A673 (cell line): ENCODE data around the gene CD3E. TPM values are rescaled to one million over a fixed set of nuclear protein-coding genes. Genes with fewer than 3 reads are reported as not detected.

Experiments
- BruUV-seq: library from RNA; stranded (reverse); fragments of 400-500 nt; replicated peaks from 2 replicates; lab custom pipeline; 2021; lab: Mats Ljungman, UMichigan
- CTCF ChIA-PET: fragments of 300-600 bp; sonication (Branson Sonifier 250); formaldehyde crosslinking; loops from one replicate; lab custom pipeline; 2022; ENCODE audit warnings: antibody characterized with exemption; lab: Charles Lee
- POLR2A ChIA-PET: fragments of 300-600 bp; sonication (Branson Sonifier 250); formaldehyde crosslinking; loops from one replicate; lab custom pipeline; 2022; ENCODE audit warnings: antibody characterized with exemption; ENCODE audit not compliant: low non-redundant PET; lab: Charles Lee
- DNase-seq: peaks from one replicate; pipeline ENCODE4 v3.0.0-alpha.2; 2015; ENCODE audit warnings: low spot score
- H3K27ac ChIP-seq: fragments of 200-600 bp; sonication (generic); 2 replicates; pipeline ENCODE4 v1.5.1; 2016; ENCODE audit warnings: mixed run types, low read depth, mild to moderate bottlenecking, mixed read lengths, antibody characterized with exemption, low read length; ENCODE audit not compliant: poor library complexity, severe bottlenecking
- H3K27me3 ChIP-seq: fragments of 200-600 bp; sonication (generic); replicated peaks from 2 replicates; pipeline ENCODE4 v1.6.1; 2017; ENCODE audit warnings: mixed run types, low read depth, mild to moderate bottlenecking, mixed read lengths, antibody characterized with exemption, low read length; ENCODE audit not compliant: insufficient read depth, poor library complexity
- H3K36me3 ChIP-seq: fragments of 200-600 bp; sonication (generic); 2 replicates; pipeline ENCODE4 v1.6.1; 2016; ENCODE audit warnings: mixed run types, mild to moderate bottlenecking, mixed read lengths, antibody characterized with exemption, low read length; ENCODE audit not compliant: insufficient read depth, poor library complexity, severe bottlenecking
- H3K4me1 ChIP-seq: fragments of 200-600 bp; sonication (generic); 2 replicates; pipeline ENCODE4 v1.6.1; 2017; ENCODE audit warnings: mixed run types, mild to moderate bottlenecking, mixed read lengths, antibody characterized with exemption, low read length; ENCODE audit not compliant: insufficient read depth, poor library complexity, severe bottlenecking
- H3K4me3 ChIP-seq: fragments of 200-600 bp; sonication (generic); 2 replicates; pipeline ENCODE4 v1.5.1; 2016; ENCODE audit warnings: low read depth, mixed run types, mild to moderate bottlenecking, mixed read lengths, low read length; ENCODE audit not compliant: poor library complexity, severe bottlenecking
- H3K9me3 ChIP-seq: fragments of 200-600 bp; sonication (generic); 2 replicates; pipeline ENCODE4 v1.6.1; 2016; ENCODE audit warnings: mixed run types, low read depth, mild to moderate bottlenecking, mixed read lengths, antibody characterized with exemption, low read length; ENCODE audit not compliant: poor library complexity, severe bottlenecking
- CTCF ChIP-seq: fragments of 300-800, 200-600 bp; sonication (generic); conservative IDR thresholded peaks from 2 replicates; pipeline ENCODE4 v1.5.1; 2017; ENCODE audit warnings: low read depth, mild to moderate bottlenecking, antibody characterized with exemption, low read length, moderate library complexity, mixed read lengths
- EZH2 ChIP-seq: fragments of 200-600 bp; sonication (generic); IDR thresholded peaks from 2 replicates; pipeline ENCODE4 v1.6.1; 2017; ENCODE audit warnings: borderline replicate concordance, low read depth, mild to moderate bottlenecking, mixed read lengths, antibody characterized with exemption, low read length; ENCODE audit not compliant: poor library complexity, severe bottlenecking
- intact Hi-C: fragments of 100-400 bp; cut with micrococcal nuclease; formaldehyde crosslinking; loops from one replicate; pipeline ENCODE4 v1.10.0; 2022; ENCODE audit not compliant: unreplicated experiment
- total RNA-seq: library from RNA; stranded (reverse); gene quantifications from 2 replicates; pipeline ENCODE4 v1.2.3, GENCODE V29; 2021

CD3E gene
- total RNA-seq, 1 experiment from 2014 or later, result not detected

- ChIA-PET POLR2A (no interaction called here), CTCF (no interaction called here)
- no TSS peak for BruUV-seq
- H3K9me3 ChIP-seq, result no peaks in the 10 kb centered on the region
- intact Hi-C loops, result no loop called here
- TF ChIP-seq EZH2, result no peak
- TF ChIP-seq CTCF, result no peak
- H3K27me3 ChIP-seq, result peaks cover 46% of the 10 kb centered on the region
- DNase-seq, result peak; percentile 37
- no peak overlapping the region for H3K4me3 ChIP-seq
- no peak overlapping the region for H3K27ac ChIP-seq
- no peaks in the 10 kb centered on the region for H3K4me1 ChIP-seq
- no peaks in the 10 kb centered on the region for H3K36me3 ChIP-seq
Measured at GRCh38 chr11:118313242-118313641, 8.7 kb downstream of the CD3E start.

- Histone ChIP-seq H3K27me3 (peaks cover 55% of the 10 kb centered on the region), H3K4me1 (no peaks in the 10 kb centered on the region), H3K4me3 (no peak overlapping the region), H3K27ac (no peak overlapping the region), H3K9me3 (no peaks in the 10 kb centered on the region), H3K36me3 (no peaks in the 10 kb centered on the region)
- POLR2A ChIA-PET, result interaction anchor here (0.6 kb wide), 1 partner anchor 822 kb away, joined by 8 read pairs; no protein-coding TSS in a partner anchor
- CTCF ChIA-PET, result no interaction called here
- intact Hi-C loops, result no loop called here
- no TSS peak for BruUV-seq
- no peak for DNase-seq
- TF ChIP-seq CTCF, result no peak
- no peak for TF ChIP-seq EZH2
Measured at GRCh38 chr11:118314988-118315411, 10.5 kb downstream of the CD3E start.

- H3K4me3 ChIP-seq, result no peak overlapping the region
- no peaks in the 10 kb centered on the region for H3K9me3 ChIP-seq
- no peak overlapping the region for H3K27ac ChIP-seq
- intact Hi-C loops, result no loop called here
- TF ChIP-seq CTCF, result no peak
- no peak for TF ChIP-seq EZH2
- ChIA-PET POLR2A (no interaction called here), CTCF (no interaction called here)
- no TSS peak for BruUV-seq
- no peaks in the 10 kb centered on the region for H3K4me1 ChIP-seq
- H3K36me3 ChIP-seq, result no peaks in the 10 kb centered on the region
- peaks cover 42% of the 10 kb centered on the region for H3K27me3 ChIP-seq
- no peak for DNase-seq
Measured at GRCh38 chr11:118318124-118318523, 13.6 kb downstream of the CD3E start.
